HepG2 (cell line): ENCODE data around the gene MEDAG. TPM values are rescaled to one million over a fixed set of nuclear protein-coding genes. Genes with fewer than 3 reads are reported as not detected.

Experiments
- ATAC-seq: fragments of 200-7000 bp; cut with Tn5 transposase; 3 replicates; pipeline ENCODE4 v1.9.1; 2020; ENCODE audit warnings: mild to moderate bottlenecking, moderate library complexity
- BruUV-seq: library from RNA; stranded (reverse); fragments of 400-500 nt; replicated peaks from 2 replicates; lab custom pipeline; 2021; lab: Mats Ljungman, UMichigan
- CTCF ChIA-PET: fragments of 300-600 bp; formaldehyde crosslinking; extraction: SDS; loops from one replicate; lab custom pipeline; 2021; ENCODE audit warnings: low total read pairs, inconsistent platforms, low intra/inter-chr PET ratio; lab: Yijun Ruan, JAX
- POLR2A ChIA-PET: fragments of 350-600 bp; sonication (Branson Sonifier 250); formaldehyde crosslinking; loops from one replicate; lab custom pipeline; 2020; ENCODE audit warnings: antibody characterized with exemption, inconsistent platforms; lab: Yijun Ruan, JAX
- DNase-seq: peaks from one replicate; pipeline ENCODE4 v3.0.0-alpha.2; 2015; ENCODE audit warnings: low spot score
- FAIRE-seq: peaks from 3 replicates; lab custom pipeline; 2011; peaks lifted over from hg19 to GRCh38; lab: Jason Lieb, UNC
- H2AFZ ChIP-seq: one replicate; pipeline ENCODE4 v1.6.1; 2011; ENCODE audit warnings: low read length, inconsistent platforms
- H3K27ac ChIP-seq: fragments of 300-600 bp; 3 replicates; pipeline ENCODE4 v1.8.0; 2011; ENCODE audit warnings: mixed run types, mild to moderate bottlenecking, mixed read lengths, low read length, inconsistent platforms; ENCODE audit not compliant: insufficient read depth; ENCODE audit errors: extremely low read length
- H3K27me3 ChIP-seq, 2 experiments: fragments of 200-600 bp in 1 of 2; 2 replicates in 1 of 2; 3 replicates in 1 of 2; pipeline versions ENCODE4 v1.6.0 to v1.8.0; 2011; ENCODE audit warnings: low read length in 2 of 2, mild to moderate bottlenecking in 2 of 2, moderate library complexity in 2 of 2, inconsistent platforms in 1 of 2; ENCODE audit not compliant: insufficient read depth in 2 of 2, control insufficient read depth in 1 of 2
- H3K36me3 ChIP-seq, 2 experiments: fragments of 200-600 bp in 1 of 2; replicated peaks in 1 of 2; 2 replicates in 1 of 2; 3 replicates in 1 of 2; pipeline versions ENCODE4 v1.5.1 to v1.8.0; 2011; ENCODE audit warnings: low read length in 2 of 2, inconsistent platforms in 1 of 2; ENCODE audit not compliant: insufficient read depth in 2 of 2, control insufficient read depth in 1 of 2
- H3K4me1 ChIP-seq: 2 replicates; pipeline ENCODE4 v1.5.1; 2012; ENCODE audit warnings: low read length, inconsistent platforms; ENCODE audit not compliant: insufficient read depth
- H3K4me2 ChIP-seq: 2 replicates; pipeline ENCODE4 v1.6.0; 2011; ENCODE audit warnings: low read depth, low read length, inconsistent platforms
- H3K4me3 ChIP-seq, 3 experiments: fragments of 200-600 bp in 1 of 3; sonication (generic), shearing (Covaris generic) in 1 of 3; replicated peaks in 1 of 3; 2 replicates each; pipeline ENCODE4 v1.5.1; 2011 to 2016; ENCODE audit warnings: low read length in 3 of 3, inconsistent platforms in 2 of 3, low read depth in 2 of 3, mild to moderate bottlenecking in 2 of 3, control low read depth in 1 of 3, mixed read lengths in 1 of 3; ENCODE audit not compliant: insufficient read depth in 1 of 3
- H3K79me2 ChIP-seq: one replicate; pipeline ENCODE4 v1.6.1; 2011; ENCODE audit warnings: low read length, inconsistent platforms; ENCODE audit not compliant: insufficient read depth
- H3K9ac ChIP-seq: 2 replicates; pipeline ENCODE4 v1.6.0; 2011; ENCODE audit warnings: mild to moderate bottlenecking, low read depth, low read length, inconsistent platforms; ENCODE audit not compliant: insufficient read depth
- H3K9me3 ChIP-seq: 2 replicates; pipeline ENCODE4 v1.5.1; 2012; ENCODE audit warnings: mild to moderate bottlenecking, low read length
- H4K20me1 ChIP-seq: 2 replicates; pipeline ENCODE4 v1.6.0; 2011; ENCODE audit warnings: inconsistent platforms, mild to moderate bottlenecking, low read length, moderate library complexity; ENCODE audit not compliant: insufficient read depth
- ASH2L ChIP-seq: fragments of 300-600, 200-600 bp; sonication (generic); IDR thresholded peaks from 2 replicates; pipeline ENCODE4 v1.7.0; 2017; ENCODE audit warnings: low read depth, mild to moderate bottlenecking, moderate library complexity, mixed read lengths, low read length; ENCODE audit not compliant: insufficient read length
- EZH2 ChIP-seq: conservative IDR thresholded peaks from 2 replicates; pipeline ENCODE4 v1.6.1; 2012; ENCODE audit warnings: mild to moderate bottlenecking, low read depth, low read length, moderate library complexity
- FOXM1 ChIP-seq: sonication (generic); formaldehyde crosslinking; IDR thresholded peaks from 2 replicates; pipeline ENCODE4 v1.5.0; 2020; ENCODE audit warnings: missing genetic modification reagents
- KAT8 ChIP-seq: IDR thresholded peaks from 2 replicates; pipeline ENCODE4 v1.6.1; 2016; ENCODE audit warnings: missing genetic modification reagents, missing compliant biosample characterization
- KDM1A ChIP-seq: IDR thresholded peaks from 2 replicates; pipeline ENCODE4 v1.6.1; 2016; ENCODE audit warnings: missing compliant biosample characterization
- KDM3A ChIP-seq: IDR thresholded peaks from 2 replicates; pipeline ENCODE4 v1.6.1; 2018; ENCODE audit warnings: low read depth, missing compliant biosample characterization
- MLLT10 ChIP-seq: sonication (generic); formaldehyde crosslinking; IDR thresholded peaks from 2 replicates; pipeline ENCODE4 v1.4.0; 2020; ENCODE audit warnings: missing genetic modification reagents
- NFYC ChIP-seq: IDR thresholded peaks from 2 replicates; pipeline ENCODE4 v1.6.1; 2016; ENCODE audit warnings: missing genetic modification reagents, missing compliant biosample characterization
- NR1H2 ChIP-seq: sonication (generic); formaldehyde crosslinking; IDR thresholded peaks from 2 replicates; pipeline ENCODE4 v1.8.1; 2022; ENCODE audit warnings: low read depth, missing genetic modification reagents, borderline replicate concordance
- REPIN1 ChIP-seq: sonication (generic); formaldehyde crosslinking; IDR thresholded peaks from 2 replicates; pipeline ENCODE4 v1.8.0; 2022; ENCODE audit warnings: missing genetic modification reagents, low read depth, mild to moderate bottlenecking, borderline replicate concordance
- STAG1 ChIP-seq: sonication (generic); formaldehyde crosslinking; IDR thresholded peaks from 2 replicates; pipeline ENCODE4 v1.4.0; 2020; ENCODE audit warnings: missing genetic modification reagents
- U2AF1 ChIP-seq: fragments of 200-400 bp; formaldehyde crosslinking; optimal IDR thresholded peaks from 2 replicates; pipeline ENCODE3; 2017; ENCODE audit warnings: mild to moderate bottlenecking, low read depth, low read length
- ZFP41 ChIP-seq: sonication (generic); formaldehyde crosslinking; IDR thresholded peaks from 2 replicates; pipeline ENCODE4 v1.4.0; 2020; ENCODE audit warnings: mild to moderate bottlenecking, missing genetic modification reagents, borderline replicate concordance
- ZIK1 ChIP-seq: sonication (generic); formaldehyde crosslinking; IDR thresholded peaks from 2 replicates; pipeline ENCODE4 v1.5.0; 2020; ENCODE audit warnings: mild to moderate bottlenecking, low read depth, missing genetic modification reagents, borderline replicate concordance
- ZNF317 ChIP-seq: sonication (generic); formaldehyde crosslinking; IDR thresholded peaks from 2 replicates; pipeline ENCODE4 v1.5.0; 2020; ENCODE audit warnings: mild to moderate bottlenecking, missing genetic modification reagents
- ZNF597 ChIP-seq: sonication (generic); formaldehyde crosslinking; IDR thresholded peaks from 2 replicates; pipeline ENCODE4 v1.5.0; 2020; ENCODE audit warnings: missing genetic modification reagents
- ZNF775 ChIP-seq: sonication (generic); formaldehyde crosslinking; IDR thresholded peaks from 2 replicates; pipeline ENCODE4 v1.4.0; 2020; ENCODE audit warnings: missing genetic modification reagents, mild to moderate bottlenecking, moderate library complexity, borderline replicate concordance
- ZSCAN25 ChIP-seq: sonication (generic); formaldehyde crosslinking; IDR thresholded peaks from 2 replicates; pipeline ENCODE4 v1.8.0; 2022; ENCODE audit warnings: mild to moderate bottlenecking, missing genetic modification reagents
- WGBS: methylation state at CpG from one replicate; pipeline ENCODE4 v1.1.6; 2017; ENCODE audit warnings: low lambda C conversion rate; 5-methylcytosine and 5-hydroxymethylcytosine counted together
- in situ Hi-C: cut with HindIII; loops from 2 replicates; pipeline ENCODE4 v1.10.0; 2017; ENCODE audit warnings: low pct_unique_long_range_greater_than_20kb; ENCODE audit not compliant: extremely low pct_ligation_motif_present
- intact Hi-C: fragments of 100-400 bp; cut with micrococcal nuclease; formaldehyde crosslinking; loops from one replicate; pipeline ENCODE4 v1.10.0; 2022; ENCODE audit not compliant: unreplicated experiment
- polyA plus RNA-seq, 8 experiments: library from polyadenylated mRNA; depleted of rRNA in 3 of 8; stranded (reverse) in 7 of 8; unstranded in 1 of 8; fragments of >200 nt; fragmentation: Illumina TruSeq in 4 of 8; extraction: Trizol in 4 of 8; gene quantifications; 2 replicates each; pipeline versions ENCODE4 v1.2.1 to v1.2.3, GENCODE V29; 2011 to 2016; ENCODE audit warnings: low read depth in 4 of 8, missing spikeins in 1 of 8, mixed read lengths in 1 of 8; ENCODE audit not compliant: insufficient read depth in 1 of 8
- total RNA-seq, 5 experiments: library from RNA; depleted of rRNA; stranded (reverse); fragments of >200 nt; fragmentation: Illumina TruSeq; extraction: Trizol; gene quantifications; 2 replicates each; pipeline ENCODE4 v1.2.3, GENCODE V29; 2016; ENCODE audit warnings: low read depth in 1 of 5
- TF ChIP-seq, protein P1 (sequence below): sonication (generic); formaldehyde crosslinking; conservative IDR thresholded peaks from 2 replicates; pipeline ENCODE4 v1.8.1; 2023; ENCODE audit warnings: missing genetic modification reagents

Gene MEDAG
- total and polyA plus RNA-seq, 2 of the 13 experiments (the other 11 are each of a cell fraction or from before 2014, with no cell fraction given) = not detected

- Histone ChIP-seq H3K4me2 (no peak overlapping the region), H3K27me3 (0 out of 5 replicates have a peak, but pooled peaks cover 0 to under 1% of the 10 kb centered on the region in 2 experiments), H3K4me3 (no peak overlapping the region), H3K27ac (no peak overlapping the region), H3K36me3 (no peaks in the 10 kb centered on the region), H3K9ac (no peak overlapping the region), H3K79me2 (no peaks in the 10 kb centered on the region), H4K20me1 (no peaks in the 10 kb centered on the region), H3K4me1 (peaks cover 17% of the 10 kb centered on the region), H3K9me3 (no peaks in the 10 kb centered on the region), H2AFZ (no peak overlapping the region)
- POLR2A ChIA-PET = no interaction called here
- DNase-seq (no peak), FAIRE-seq (no peak), ATAC-seq (no peak)
- no TSS peak for BruUV-seq
- intact Hi-C loops = no loop called here
- 45% methylated on average over 5 of the region's 5 CpGs for WGBS
- CTCF ChIA-PET = no interaction called here
- TF ChIP-seq KAT8 (no peak), MLLT10 (CRISPR knock-in tag) (no peak), U2AF1 (no peak), KDM3A (no peak), ZSCAN25 (CRISPR knock-in tag) (no peak), STAG1 (CRISPR knock-in tag) (no peak), KDM1A (CRISPR knock-in tag) (no peak), REPIN1 (CRISPR knock-in tag) (no peak)
- in situ Hi-C loops = no loop called here
Measured at GRCh38 chr13:30908416-30908980, 2.4 kb downstream of the MEDAG start.

- CTCF ChIA-PET = no interaction called here
- WGBS = 30% methylated on average over 3 of the region's 3 CpGs
- POLR2A ChIA-PET = no interaction called here
- no peak for TF ChIP-seq ZNF775 (CRISPR knock-in tag)
- TF ChIP-seq NR1H2 = no peak
- no peak for TF ChIP-seq ZFP41 (CRISPR knock-in tag)
- TF ChIP-seq FOXM1 = no peak
- TF ChIP-seq ZIK1 (CRISPR knock-in tag) = no peak
- TF ChIP-seq ZNF317 (CRISPR knock-in tag) = no peak
- TF ChIP-seq ZNF597 (CRISPR knock-in tag) = no peak
- TF ChIP-seq, protein P1, sequence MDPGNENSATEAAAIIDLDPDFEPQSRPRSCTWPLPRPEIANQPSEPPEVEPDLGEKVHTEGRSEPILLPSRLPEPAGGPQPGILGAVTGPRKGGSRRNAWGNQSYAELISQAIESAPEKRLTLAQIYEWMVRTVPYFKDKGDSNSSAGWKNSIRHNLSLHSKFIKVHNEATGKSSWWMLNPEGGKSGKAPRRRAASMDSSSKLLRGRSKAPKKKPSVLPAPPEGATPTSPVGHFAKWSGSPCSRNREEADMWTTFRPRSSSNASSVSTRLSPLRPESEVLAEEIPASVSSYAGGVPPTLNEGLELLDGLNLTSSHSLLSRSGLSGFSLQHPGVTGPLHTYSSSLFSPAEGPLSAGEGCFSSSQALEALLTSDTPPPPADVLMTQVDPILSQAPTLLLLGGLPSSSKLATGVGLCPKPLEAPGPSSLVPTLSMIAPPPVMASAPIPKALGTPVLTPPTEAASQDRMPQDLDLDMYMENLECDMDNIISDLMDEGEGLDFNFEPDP = no peak
- no peak for TF ChIP-seq EZH2
- no peak for TF ChIP-seq ASH2L
- no peak for TF ChIP-seq NFYC (CRISPR knock-in tag)
Measured at GRCh38 chr13:30910676-30911075, 4.6 kb downstream of the MEDAG start.

More at GRCh38 chr13:30910676-30911075, 4.6 kb downstream of the MEDAG start:
- no peak for FAIRE-seq
- Histone ChIP-seq H3K36me3 (no peaks in the 10 kb centered on the region), H3K4me2 (no peak overlapping the region), H2AFZ (no peak overlapping the region), H4K20me1 (no peaks in the 10 kb centered on the region), H3K79me2 (no peaks in the 10 kb centered on the region), H3K27me3 (no peaks in the 10 kb centered on the region), H3K4me3 (no peak overlapping the region), H3K4me1 (peaks cover 17% of the 10 kb centered on the region), H3K9me3 (no peaks in the 10 kb centered on the region), H3K9ac (no peak overlapping the region), H3K27ac (no peak overlapping the region)
- intact Hi-C loops = no loop called here
- no peak for ATAC-seq
- no TSS peak for BruUV-seq
- in situ Hi-C loops = no loop called here
- DNase-seq = no peak
